ENCODE data around the gene OR8D1.

OR8D1 gene

GRCh38 chr11:124313849-124314248 lies at the start of gene OR8D1:
Gene OR8D1 (minus strand): TSS chr11:124313949. CDS start chr11:124310766, 3,183 bp downstream.
- ATAC-seq, result no peak
- TF ChIP-seq ZFP30 (CRISPR knock-in tag; IDR thresholded peaks at IDR 0.05) (no peak), PPARA (CRISPR knock-in tag; IDR thresholded peaks at IDR 0.05; ENCODE audit: borderline replicate concordance) (no peak), GLIS3 (CRISPR knock-in tag; IDR thresholded peaks at IDR 0.05) (no peak), TSHZ2 (CRISPR knock-in tag; IDR thresholded peaks at IDR 0.05) (no peak), ARNTL (CRISPR knock-in tag; IDR thresholded peaks at IDR 0.05; ENCODE audit: borderline replicate concordance, low read depth) (no peak), ZNF8 (CRISPR knock-in tag; IDR thresholded peaks at IDR 0.05) (no peak)

GRCh38 chr11:124359566-124359965 lies 45.8 kb upstream of the OR8D1 start:
- no peak for ATAC-seq
- no peak for TF ChIP-seq TOX (CRISPR knock-in tag; IDR thresholded peaks at IDR 0.05; ENCODE audit: borderline replicate concordance)
- no peak for TF ChIP-seq TSHZ2 (CRISPR knock-in tag; IDR thresholded peaks at IDR 0.05)
- TF ChIP-seq ESRRG (CRISPR knock-in tag; IDR thresholded peaks at IDR 0.05), result no peak
- TF ChIP-seq CSRNP3 (CRISPR knock-in tag; IDR thresholded peaks at IDR 0.05), result no peak
- no peak for TF ChIP-seq TCF4 (CRISPR knock-in tag; IDR thresholded peaks at IDR 0.05; ENCODE audit: borderline replicate concordance)
- no peak for TF ChIP-seq CSDC2 (CRISPR knock-in tag; IDR thresholded peaks at IDR 0.05)
- no peak for TF ChIP-seq ISL1 (CRISPR knock-in tag; IDR thresholded peaks at IDR 0.05)
- TF ChIP-seq SNAI2 (CRISPR knock-in tag; IDR thresholded peaks at IDR 0.05), result no peak
- no peak for TF ChIP-seq ZC3H10 (CRISPR knock-in tag; IDR thresholded peaks at IDR 0.05)
- no peak for TF ChIP-seq ARNTL (CRISPR knock-in tag; IDR thresholded peaks at IDR 0.05; ENCODE audit: borderline replicate concordance, low read depth)
- TF ChIP-seq OSR1 (CRISPR knock-in tag; IDR thresholded peaks at IDR 0.05), result no peak
- TF ChIP-seq RARB (CRISPR knock-in tag; IDR thresholded peaks at IDR 0.05), result no peak

- ATAC-seq, result no peak
- no peak for TF ChIP-seq ARNTL (CRISPR knock-in tag; IDR thresholded peaks at IDR 0.05; ENCODE audit: borderline replicate concordance, low read depth)
- no peak for TF ChIP-seq PPARA (CRISPR knock-in tag; IDR thresholded peaks at IDR 0.05; ENCODE audit: borderline replicate concordance)
- TF ChIP-seq CSRNP3 (CRISPR knock-in tag; IDR thresholded peaks at IDR 0.05), result no peak
- TF ChIP-seq OSR1 (CRISPR knock-in tag; IDR thresholded peaks at IDR 0.05), result no peak
Measured at GRCh38 chr11:124346311-124346955, 32.7 kb upstream of the OR8D1 start.

GRCh38 chr11:124344346-124344745 lies 30.6 kb upstream of the OR8D1 start:
- TF ChIP-seq RARB (CRISPR knock-in tag; IDR thresholded peaks at IDR 0.05) (no peak), TSHZ2 (CRISPR knock-in tag; IDR thresholded peaks at IDR 0.05) (no peak), SNAI2 (CRISPR knock-in tag; IDR thresholded peaks at IDR 0.05) (no peak), PPARA (CRISPR knock-in tag; IDR thresholded peaks at IDR 0.05; ENCODE audit: borderline replicate concordance) (no peak), OSR1 (CRISPR knock-in tag; IDR thresholded peaks at IDR 0.05) (no peak), ZNF8 (CRISPR knock-in tag; IDR thresholded peaks at IDR 0.05) (no peak), PATZ1 (CRISPR knock-in tag; IDR thresholded peaks at IDR 0.05; ENCODE audit: borderline replicate concordance) (no peak), TOX (CRISPR knock-in tag; IDR thresholded peaks at IDR 0.05; ENCODE audit: borderline replicate concordance) (no peak)
- ATAC-seq, result no peak
